ENCODE measurements around the gene SLC7A11. TPM values are rescaled to one million over a fixed set of nuclear protein-coding genes. Genes with fewer than 3 reads are reported as not detected.
A peak's percentile ranks its signal among the peaks of the same experiment; 100 is the strongest.

SLC7A11 gene
- polyA plus RNA-seq, 4 donors: 0.22 to 5.6 (median 0.79) TPM

DNA sequence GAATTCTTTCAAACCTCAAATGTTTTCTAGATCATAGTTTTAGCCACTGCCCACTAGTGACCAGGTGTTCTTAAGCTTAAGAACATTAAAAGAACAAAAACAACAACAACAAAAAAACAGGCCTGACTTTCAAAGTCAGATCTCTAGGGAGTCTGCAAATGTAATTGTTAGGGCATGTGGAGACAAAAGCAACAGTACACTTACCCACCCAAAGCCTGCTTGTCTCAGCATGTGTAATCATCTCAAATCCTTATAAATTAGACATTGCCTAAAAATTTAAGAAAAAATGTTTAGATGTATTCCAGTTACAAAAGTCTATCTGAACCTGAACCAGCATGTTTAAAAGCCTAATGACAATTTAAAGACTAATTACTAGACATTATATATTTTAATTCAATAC is 79.9 kb downstream of the SLC7A11 start:
- FAIRE-seq: no peak
- DNase-seq: no peak
- Histone ChIP-seq H3K27me3 (ENCODE audit: control insufficient read depth in 3 of 3, insufficient read depth in 3 of 3, low read length in 3 of 3) (no peaks in the 10 kb centered on the region), H3K36me3 (ENCODE audit: control insufficient read depth in 3 of 3, insufficient read depth in 2 of 3, low read depth in 1 of 3, low read length in 3 of 3) (no peaks in the 10 kb centered on the region), H3K9me3 (ENCODE audit: control insufficient read depth in 2 of 2, insufficient read depth in 1 of 2, low read depth in 1 of 2, low read length in 1 of 2) (no peaks in the 10 kb centered on the region), H3K27ac (ENCODE audit: low read depth in 1 of 3, low read length in 2 of 3) (no peak overlapping the region), H3K4me1 (ENCODE audit: control insufficient read depth in 3 of 3, insufficient read depth in 2 of 3, low read depth in 1 of 3, low read length in 2 of 3) (no peaks in the 10 kb centered on the region), H3K4me3 (ENCODE audit: low read depth in 1 of 3, low read length in 3 of 3) (no peak overlapping the region)

- 58 to 75% (median 67%) methylated on average over 2 of the region's 2 CpGs for WGBS, 3 donors
- no peak for DNase-seq
- H3K4me1 ChIP-seq (ENCODE audit: control insufficient read depth in 3 of 3, insufficient read depth in 2 of 3, low read depth in 1 of 3, low read length in 2 of 3): no peaks in the 10 kb centered on the region
- H3K36me3 ChIP-seq (ENCODE audit: control insufficient read depth in 3 of 3, insufficient read depth in 2 of 3, low read depth in 1 of 3, low read length in 3 of 3): no peaks in the 10 kb centered on the region
- H3K9me3 ChIP-seq (ENCODE audit: control insufficient read depth in 2 of 2, insufficient read depth in 1 of 2, low read depth in 1 of 2, low read length in 1 of 2): no peaks in the 10 kb centered on the region
- H3K27ac ChIP-seq (ENCODE audit: low read depth in 1 of 3, low read length in 2 of 3): no peak overlapping the region
- H3K4me3 ChIP-seq (ENCODE audit: low read depth in 1 of 3, low read length in 3 of 3): no peak overlapping the region
- FAIRE-seq: no peak
- H3K27me3 ChIP-seq (ENCODE audit: control insufficient read depth in 3 of 3, insufficient read depth in 3 of 3, low read length in 3 of 3): no peaks in the 10 kb centered on the region
Observed at GRCh38 chr4:138161351-138161750, 80.8 kb downstream of the SLC7A11 start.

DNA sequence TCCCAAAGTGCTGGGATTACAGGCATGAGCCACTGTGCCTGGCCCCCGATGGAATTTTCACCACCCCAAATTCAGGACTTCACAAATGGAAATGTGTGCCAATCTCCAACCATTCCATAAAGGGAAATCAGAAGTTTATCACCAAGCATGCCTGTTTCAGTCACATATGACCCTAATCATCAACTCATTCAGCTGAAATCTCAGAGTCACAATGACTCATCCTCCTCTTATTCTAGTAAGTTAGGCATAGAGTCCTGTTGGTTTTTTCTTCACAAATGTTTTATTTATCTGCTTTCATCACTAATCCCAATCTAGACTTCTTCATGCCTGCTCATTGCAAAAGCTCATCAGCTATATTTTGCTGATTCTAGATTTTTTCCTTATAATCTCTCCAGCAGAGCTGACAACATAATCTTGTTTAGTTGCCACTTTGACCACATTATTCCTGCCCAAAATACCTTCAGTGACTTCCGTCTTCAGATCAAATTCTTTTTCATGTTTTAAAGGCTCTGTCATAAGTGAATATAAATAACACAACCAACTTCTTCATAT is 83.3 kb downstream of the SLC7A11 start:
- FAIRE-seq: no peak
- 86 to 90% (median 88%) methylated on average over 2 of the region's 2 CpGs for WGBS, 3 donors
- DNase-seq: no peak
- H3K36me3 ChIP-seq (ENCODE audit: control insufficient read depth in 3 of 3, insufficient read depth in 2 of 3, low read depth in 1 of 3, low read length in 3 of 3): no peaks in the 10 kb centered on the region
- no peaks in the 10 kb centered on the region for H3K9me3 ChIP-seq (ENCODE audit: control insufficient read depth in 2 of 2, insufficient read depth in 1 of 2, low read depth in 1 of 2, low read length in 1 of 2)
- no peak overlapping the region for H3K4me3 ChIP-seq (ENCODE audit: low read depth in 1 of 3, low read length in 3 of 3)
- H3K4me1 ChIP-seq (ENCODE audit: control insufficient read depth in 3 of 3, insufficient read depth in 2 of 3, low read depth in 1 of 3, low read length in 2 of 3): no peaks in the 10 kb centered on the region
- no peak overlapping the region for H3K27ac ChIP-seq (ENCODE audit: low read depth in 1 of 3, low read length in 2 of 3)
- H3K27me3 ChIP-seq (ENCODE audit: control insufficient read depth in 3 of 3, insufficient read depth in 3 of 3, low read length in 3 of 3): no peaks in the 10 kb centered on the region

GRCh38 chr4:138140879-138141278 is 101.3 kb downstream of the SLC7A11 start:
- H3K4me3 ChIP-seq (ENCODE audit: low read depth in 1 of 3, low read length in 3 of 3): no peak overlapping the region
- DNase-seq: peak in 1 of 2 donors; percentile 11
- no peak overlapping the region for H3K27ac ChIP-seq (ENCODE audit: low read depth in 1 of 3, low read length in 2 of 3)
- H3K9me3 ChIP-seq (ENCODE audit: control insufficient read depth in 2 of 2, insufficient read depth in 1 of 2, low read depth in 1 of 2, low read length in 1 of 2): no peaks in the 10 kb centered on the region
- H3K27me3 ChIP-seq (ENCODE audit: control insufficient read depth in 3 of 3, insufficient read depth in 3 of 3, low read length in 3 of 3): no peaks in the 10 kb centered on the region
- no peaks in the 10 kb centered on the region for H3K36me3 ChIP-seq (ENCODE audit: control insufficient read depth in 3 of 3, insufficient read depth in 2 of 3, low read depth in 1 of 3, low read length in 3 of 3)
- FAIRE-seq: no peak
- no peaks in the 10 kb centered on the region for H3K4me1 ChIP-seq (ENCODE audit: control insufficient read depth in 3 of 3, insufficient read depth in 2 of 3, low read depth in 1 of 3, low read length in 2 of 3)

DNA sequence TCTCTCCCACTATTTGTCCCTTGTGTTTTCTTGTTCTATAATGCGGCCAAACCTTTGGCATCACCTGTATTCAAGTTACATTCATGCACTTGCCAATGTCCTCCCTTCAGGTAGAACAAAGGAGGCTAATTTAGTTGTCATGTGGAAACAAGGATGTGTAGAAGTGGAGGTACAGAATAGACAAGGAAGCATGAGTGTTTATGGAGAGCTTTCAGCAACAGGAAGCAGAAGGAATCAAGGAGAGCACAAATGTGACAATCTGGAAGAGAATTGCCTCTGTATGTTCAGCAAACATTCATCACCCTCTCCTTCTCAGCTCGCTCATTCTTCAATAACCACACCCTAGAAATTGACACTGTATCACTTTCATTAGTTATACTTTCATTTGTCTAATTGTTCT is 103.4 kb downstream of the SLC7A11 start:
- Histone ChIP-seq H3K4me1 (ENCODE audit: control insufficient read depth in 3 of 3, insufficient read depth in 2 of 3, low read depth in 1 of 3, low read length in 2 of 3) (no peaks in the 10 kb centered on the region), H3K27ac (ENCODE audit: low read depth in 1 of 3, low read length in 2 of 3) (no peak overlapping the region), H3K9me3 (ENCODE audit: control insufficient read depth in 2 of 2, insufficient read depth in 1 of 2, low read depth in 1 of 2, low read length in 1 of 2) (peaks cover 0 to under 1% of the 10 kb centered on the region in 2 donors), H3K36me3 (ENCODE audit: control insufficient read depth in 3 of 3, insufficient read depth in 2 of 3, low read depth in 1 of 3, low read length in 3 of 3) (no peaks in the 10 kb centered on the region), H3K27me3 (ENCODE audit: control insufficient read depth in 3 of 3, insufficient read depth in 3 of 3, low read length in 3 of 3) (no peaks in the 10 kb centered on the region), H3K4me3 (ENCODE audit: low read depth in 1 of 3, low read length in 3 of 3) (no peak overlapping the region)
- FAIRE-seq (no peak), DNase-seq (no peak)
- WGBS, 3 donors: 63 to 76% (median 70%) methylated on average over 2 of the region's 2 CpGs

GRCh38 chr4:138135610-138136009 is 106.5 kb downstream of the SLC7A11 start:
- Histone ChIP-seq H3K27ac (ENCODE audit: low read depth in 1 of 3, low read length in 2 of 3) (no peak overlapping the region), H3K4me3 (ENCODE audit: low read depth in 1 of 3, low read length in 3 of 3) (no peak overlapping the region), H3K27me3 (ENCODE audit: control insufficient read depth in 3 of 3, insufficient read depth in 3 of 3, low read length in 3 of 3) (no peaks in the 10 kb centered on the region), H3K36me3 (ENCODE audit: control insufficient read depth in 3 of 3, insufficient read depth in 2 of 3, low read depth in 1 of 3, low read length in 3 of 3) (no peaks in the 10 kb centered on the region), H3K4me1 (ENCODE audit: control insufficient read depth in 3 of 3, insufficient read depth in 2 of 3, low read depth in 1 of 3, low read length in 2 of 3) (no peaks in the 10 kb centered on the region), H3K9me3 (ENCODE audit: control insufficient read depth in 2 of 2, insufficient read depth in 1 of 2, low read depth in 1 of 2, low read length in 1 of 2) (peaks cover 0 to 19% of the 10 kb centered on the region in 2 donors)
- FAIRE-seq (no peak), DNase-seq (no peak)
- 66 to 80% (median 76%) methylated on average over 2 of the region's 2 CpGs for WGBS, 3 donors

- 68 to 85% (median 76%) methylated on average over 1 of the region's 1 CpG for WGBS, 3 donors
- Histone ChIP-seq H3K36me3 (ENCODE audit: control insufficient read depth in 3 of 3, insufficient read depth in 2 of 3, low read depth in 1 of 3, low read length in 3 of 3) (no peaks in the 10 kb centered on the region), H3K4me3 (ENCODE audit: low read depth in 1 of 3, low read length in 3 of 3) (no peak overlapping the region), H3K27ac (ENCODE audit: low read depth in 1 of 3, low read length in 2 of 3) (no peak overlapping the region), H3K4me1 (ENCODE audit: control insufficient read depth in 3 of 3, insufficient read depth in 2 of 3, low read depth in 1 of 3, low read length in 2 of 3) (no peaks in the 10 kb centered on the region), H3K9me3 (ENCODE audit: control insufficient read depth in 2 of 2, insufficient read depth in 1 of 2, low read depth in 1 of 2, low read length in 1 of 2) (no peaks in the 10 kb centered on the region), H3K27me3 (ENCODE audit: control insufficient read depth in 3 of 3, insufficient read depth in 3 of 3, low read length in 3 of 3) (no peaks in the 10 kb centered on the region)
- no peak for DNase-seq
- FAIRE-seq: no peak
Observed at GRCh38 chr4:138118270-138118669, 123.9 kb downstream of the SLC7A11 start.

DNA sequence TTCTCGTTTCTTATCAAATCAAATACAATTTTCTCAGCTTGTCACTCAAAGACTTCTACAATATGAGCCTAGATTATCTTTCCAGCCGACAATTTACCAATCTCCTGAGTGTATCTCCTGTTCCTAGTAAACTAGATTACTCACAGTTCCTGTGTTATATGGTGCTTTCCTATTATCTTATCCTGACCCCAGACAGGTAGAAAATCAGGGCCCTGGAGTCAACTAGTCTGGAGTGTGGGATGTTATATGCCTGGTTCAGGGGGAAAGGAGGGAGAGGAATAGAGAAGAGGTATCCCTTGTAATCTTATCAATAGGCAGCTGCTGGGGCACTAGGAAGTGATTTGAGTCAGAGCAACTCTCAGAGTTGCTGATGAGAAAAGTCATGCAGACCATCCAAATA is 127.1 kb downstream of the SLC7A11 start:
- no peaks in the 10 kb centered on the region for H3K27me3 ChIP-seq (ENCODE audit: control insufficient read depth in 3 of 3, insufficient read depth in 3 of 3, low read length in 3 of 3)
- FAIRE-seq (no peak), DNase-seq (no peak)
- no peaks in the 10 kb centered on the region for H3K4me1 ChIP-seq (ENCODE audit: control insufficient read depth in 3 of 3, insufficient read depth in 2 of 3, low read depth in 1 of 3, low read length in 2 of 3)
- 28 to 56% (median 41%) methylated on average over 2 of the region's 2 CpGs for WGBS, 3 donors
- no peaks in the 10 kb centered on the region for H3K36me3 ChIP-seq (ENCODE audit: control insufficient read depth in 3 of 3, insufficient read depth in 2 of 3, low read depth in 1 of 3, low read length in 3 of 3)
- no peaks in the 10 kb centered on the region for H3K9me3 ChIP-seq (ENCODE audit: control insufficient read depth in 2 of 2, insufficient read depth in 1 of 2, low read depth in 1 of 2, low read length in 1 of 2)
- no peak overlapping the region for H3K27ac ChIP-seq (ENCODE audit: low read depth in 1 of 3, low read length in 2 of 3)
- no peak overlapping the region for H3K4me3 ChIP-seq (ENCODE audit: low read depth in 1 of 3, low read length in 3 of 3)

- FAIRE-seq (no peak), DNase-seq (no peak)
- Histone ChIP-seq H3K36me3 (ENCODE audit: control insufficient read depth in 3 of 3, insufficient read depth in 2 of 3, low read depth in 1 of 3, low read length in 3 of 3) (no peaks in the 10 kb centered on the region), H3K4me3 (ENCODE audit: low read depth in 1 of 3, low read length in 3 of 3) (no peak overlapping the region), H3K9me3 (ENCODE audit: control insufficient read depth in 2 of 2, insufficient read depth in 1 of 2, low read depth in 1 of 2, low read length in 1 of 2) (no peaks in the 10 kb centered on the region), H3K27ac (ENCODE audit: low read depth in 1 of 3, low read length in 2 of 3) (no peak overlapping the region), H3K27me3 (ENCODE audit: control insufficient read depth in 3 of 3, insufficient read depth in 3 of 3, low read length in 3 of 3) (no peaks in the 10 kb centered on the region), H3K4me1 (ENCODE audit: control insufficient read depth in 3 of 3, insufficient read depth in 2 of 3, low read depth in 1 of 3, low read length in 2 of 3) (no peaks in the 10 kb centered on the region)
- WGBS, 3 donors: 21 to 48% (median 30%) methylated on average over 1 of the region's 1 CpG
Observed at GRCh38 chr4:138114434-138114833, 127.7 kb downstream of the SLC7A11 start.
